Uterus (tissue), 2 donors: ENCODE measurements around the gene MAPK10.

Experiments used
- CTCF ChIP-seq, 4 experiments: fragments of 200-600 bp in 2 of 4; fragments of 450-650 bp in 2 of 4; sonication (generic) in 2 of 4; IDR thresholded peaks; one replicate each; pipeline ENCODE4 v1.5.1; 2016 to 2019; ENCODE audit warnings: antibody characterized with exemption in 4 of 4, mild to moderate bottlenecking in 2 of 4, moderate library complexity in 1 of 4
- POLR2A ChIP-seq, 2 donors: fragments of 450-650 bp; IDR thresholded peaks; one replicate each; pipeline ENCODE4 v1.6.1; 2016; ENCODE audit warnings: antibody characterized with exemption in 2 of 2, mild to moderate bottlenecking in 1 of 2, moderate library complexity in 1 of 2

- TF ChIP-seq CTCF (IDR thresholded peaks at IDR 0.05) (no peak), POLR2A (IDR thresholded peaks at IDR 0.05) (no peak)
Measured at GRCh38 chr4:86013621-86014020, 346.2 kb downstream of the MAPK10 start.
